Left colon (tissue), 2 donors: ENCODE results near the gene MLPH. TPM values are rescaled to one million over a fixed set of nuclear protein-coding genes. Genes with fewer than 3 reads are reported as not detected.
A peak's percentile ranks its signal among the peaks of the same experiment; 100 is the strongest.

ENCODE experiments used
- ATAC-seq: fragments of 200-7000 bp; cut with Tn5 transposase; one replicate; pipeline ENCODE4 v1.9.1; 2020; ENCODE audit warnings: mild to moderate bottlenecking, moderate library complexity
- DNase-seq, 2 donors: peaks; one replicate each; pipeline ENCODE4 v3.0.0-alpha.2; 2020
- intact Hi-C, 2 donors: fragments of 100-400 bp; cut with DNase I in 1 of 2; cut with micrococcal nuclease in 1 of 2; formaldehyde crosslinking; loops; one replicate each; pipeline versions ENCODE4 v1.11.2 to v1.14.0; 2022; cut with DNase I, micrococcal nuclease
- microRNA-seq, 2 donors: library from miRNA; unstranded; fragments of <30 nt; microRNA quantifications; one replicate each; pipeline versions ENCODE4 v1.1.0 to v1.2.0, GENCODE V29; 2020
- total RNA-seq, 2 donors: library from RNA; stranded (reverse); fragmentation: NEBNext Ultra II Directional; extraction: Animal tissue kit (Norgen Biotek cat#: 25700); gene quantifications; one replicate each; pipeline ENCODE4 v1.2.1, GENCODE V29; 2021
- donor health status: DM: no; HTN: no; CAD: no.
- donor health status: DM: yes; HTN: yes; CAD: no.

The MLPH gene
- total RNA-seq, 2 donors from 2014 or later, result 117 to 139 TPM

GRCh38 chr2:237599465-237600110 is 112.5 kb downstream of the MLPH start:
- intact Hi-C loops, result loop anchor here in 1 of 2 donors (10.0 kb wide), 1 partner anchor 145 kb away; no protein-coding TSS in a partner anchor
- ATAC-seq (no peak), DNase-seq (no peak)

- no peak for ATAC-seq
- no peak for DNase-seq
- intact Hi-C loops, result no loop called here
Observed at GRCh38 chr2:237600205-237600846, 113.3 kb downstream of the MLPH start.

GRCh38 chr2:237601453-237602116 is 114.5 kb downstream of the MLPH start:
- ATAC-seq (no peak), DNase-seq (no peak)
- intact Hi-C loops, result no loop called here

- no peak for DNase-seq
- no peak for ATAC-seq
- intact Hi-C loops, result no loop called here
Observed at GRCh38 chr2:237602409-237602808, 115.4 kb downstream of the MLPH start.

- no peak for ATAC-seq
- no peak for DNase-seq
- intact Hi-C loops, result no loop called here
Observed at GRCh38 chr2:237603049-237603717, 116.1 kb downstream of the MLPH start.

- intact Hi-C loops, result no loop called here
- DNase-seq (no peak), ATAC-seq (peak; percentile 42)
Observed at GRCh38 chr2:237603718-237604362, 116.8 kb downstream of the MLPH start.

- intact Hi-C loops, result no loop called here
- no peak for DNase-seq
- no peak for ATAC-seq
Observed at GRCh38 chr2:237604391-237604790, 117.3 kb downstream of the MLPH start.

Small RNA genes within 50 kb of the gene (microRNA-seq; reads per million reads assigned to microRNA genes)
- gene MIR6811, result 0 to 1.4 reads per million in 2 donors

Other genes with a start within 250 kb of the MLPH start
- gene COL6A3, start 73.1 kb upstream of the MLPH start, total RNA-seq, result 10 to 100 TPM; 22.6 to 79.5 TPM
- gene PRLH, start 79.3 kb downstream of the MLPH start, total RNA-seq, result not detected
- gene RAB17, start 103.5 kb downstream of the MLPH start, total RNA-seq, result 10 to 100 TPM; 51.3 to 59.2 TPM
- 100 to 1,000 TPM; 121 to 123 TPM for gene LRRFIP1, start 140.3 kb downstream of the MLPH start, total RNA-seq